ENCODE data around the gene CFB. TPM values are rescaled to one million over a fixed set of nuclear protein-coding genes. Genes with fewer than 3 reads are reported as not detected.

The CFB gene
- total and polyA plus RNA-seq, 2 of the 13 experiments (the other 11 are each of a cell fraction or from before 2014, with no cell fraction given), result 171 to 513 TPM

- TF ChIP-seq, protein P1, sequence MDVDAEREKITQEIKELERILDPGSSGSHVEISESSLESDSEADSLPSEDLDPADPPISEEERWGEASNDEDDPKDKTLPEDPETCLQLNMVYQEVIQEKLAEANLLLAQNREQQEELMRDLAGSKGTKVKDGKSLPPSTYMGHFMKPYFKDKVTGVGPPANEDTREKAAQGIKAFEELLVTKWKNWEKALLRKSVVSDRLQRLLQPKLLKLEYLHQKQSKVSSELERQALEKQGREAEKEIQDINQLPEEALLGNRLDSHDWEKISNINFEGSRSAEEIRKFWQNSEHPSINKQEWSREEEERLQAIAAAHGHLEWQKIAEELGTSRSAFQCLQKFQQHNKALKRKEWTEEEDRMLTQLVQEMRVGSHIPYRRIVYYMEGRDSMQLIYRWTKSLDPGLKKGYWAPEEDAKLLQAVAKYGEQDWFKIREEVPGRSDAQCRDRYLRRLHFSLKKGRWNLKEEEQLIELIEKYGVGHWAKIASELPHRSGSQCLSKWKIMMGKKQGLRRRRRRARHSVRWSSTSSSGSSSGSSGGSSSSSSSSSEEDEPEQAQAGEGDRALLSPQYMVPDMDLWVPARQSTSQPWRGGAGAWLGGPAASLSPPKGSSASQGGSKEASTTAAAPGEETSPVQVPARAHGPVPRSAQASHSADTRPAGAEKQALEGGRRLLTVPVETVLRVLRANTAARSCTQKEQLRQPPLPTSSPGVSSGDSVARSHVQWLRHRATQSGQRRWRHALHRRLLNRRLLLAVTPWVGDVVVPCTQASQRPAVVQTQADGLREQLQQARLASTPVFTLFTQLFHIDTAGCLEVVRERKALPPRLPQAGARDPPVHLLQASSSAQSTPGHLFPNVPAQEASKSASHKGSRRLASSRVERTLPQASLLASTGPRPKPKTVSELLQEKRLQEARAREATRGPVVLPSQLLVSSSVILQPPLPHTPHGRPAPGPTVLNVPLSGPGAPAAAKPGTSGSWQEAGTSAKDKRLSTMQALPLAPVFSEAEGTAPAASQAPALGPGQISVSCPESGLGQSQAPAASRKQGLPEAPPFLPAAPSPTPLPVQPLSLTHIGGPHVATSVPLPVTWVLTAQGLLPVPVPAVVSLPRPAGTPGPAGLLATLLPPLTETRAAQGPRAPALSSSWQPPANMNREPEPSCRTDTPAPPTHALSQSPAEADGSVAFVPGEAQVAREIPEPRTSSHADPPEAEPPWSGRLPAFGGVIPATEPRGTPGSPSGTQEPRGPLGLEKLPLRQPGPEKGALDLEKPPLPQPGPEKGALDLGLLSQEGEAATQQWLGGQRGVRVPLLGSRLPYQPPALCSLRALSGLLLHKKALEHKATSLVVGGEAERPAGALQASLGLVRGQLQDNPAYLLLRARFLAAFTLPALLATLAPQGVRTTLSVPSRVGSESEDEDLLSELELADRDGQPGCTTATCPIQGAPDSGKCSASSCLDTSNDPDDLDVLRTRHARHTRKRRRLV (CRISPR knock-in tag; IDR thresholded peaks at IDR 0.05), result no peak
- TF ChIP-seq, protein P2, sequence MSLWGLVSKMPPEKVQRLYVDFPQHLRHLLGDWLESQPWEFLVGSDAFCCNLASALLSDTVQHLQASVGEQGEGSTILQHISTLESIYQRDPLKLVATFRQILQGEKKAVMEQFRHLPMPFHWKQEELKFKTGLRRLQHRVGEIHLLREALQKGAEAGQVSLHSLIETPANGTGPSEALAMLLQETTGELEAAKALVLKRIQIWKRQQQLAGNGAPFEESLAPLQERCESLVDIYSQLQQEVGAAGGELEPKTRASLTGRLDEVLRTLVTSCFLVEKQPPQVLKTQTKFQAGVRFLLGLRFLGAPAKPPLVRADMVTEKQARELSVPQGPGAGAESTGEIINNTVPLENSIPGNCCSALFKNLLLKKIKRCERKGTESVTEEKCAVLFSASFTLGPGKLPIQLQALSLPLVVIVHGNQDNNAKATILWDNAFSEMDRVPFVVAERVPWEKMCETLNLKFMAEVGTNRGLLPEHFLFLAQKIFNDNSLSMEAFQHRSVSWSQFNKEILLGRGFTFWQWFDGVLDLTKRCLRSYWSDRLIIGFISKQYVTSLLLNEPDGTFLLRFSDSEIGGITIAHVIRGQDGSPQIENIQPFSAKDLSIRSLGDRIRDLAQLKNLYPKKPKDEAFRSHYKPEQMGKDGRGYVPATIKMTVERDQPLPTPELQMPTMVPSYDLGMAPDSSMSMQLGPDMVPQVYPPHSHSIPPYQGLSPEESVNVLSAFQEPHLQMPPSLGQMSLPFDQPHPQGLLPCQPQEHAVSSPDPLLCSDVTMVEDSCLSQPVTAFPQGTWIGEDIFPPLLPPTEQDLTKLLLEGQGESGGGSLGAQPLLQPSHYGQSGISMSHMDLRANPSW (CRISPR knock-in tag; IDR thresholded peaks at IDR 0.05; ENCODE audit: borderline replicate concordance), result no peak
- TF ChIP-seq ZNF160 (CRISPR knock-in tag; IDR thresholded peaks at IDR 0.05), result no peak
- TF ChIP-seq, protein P3, sequence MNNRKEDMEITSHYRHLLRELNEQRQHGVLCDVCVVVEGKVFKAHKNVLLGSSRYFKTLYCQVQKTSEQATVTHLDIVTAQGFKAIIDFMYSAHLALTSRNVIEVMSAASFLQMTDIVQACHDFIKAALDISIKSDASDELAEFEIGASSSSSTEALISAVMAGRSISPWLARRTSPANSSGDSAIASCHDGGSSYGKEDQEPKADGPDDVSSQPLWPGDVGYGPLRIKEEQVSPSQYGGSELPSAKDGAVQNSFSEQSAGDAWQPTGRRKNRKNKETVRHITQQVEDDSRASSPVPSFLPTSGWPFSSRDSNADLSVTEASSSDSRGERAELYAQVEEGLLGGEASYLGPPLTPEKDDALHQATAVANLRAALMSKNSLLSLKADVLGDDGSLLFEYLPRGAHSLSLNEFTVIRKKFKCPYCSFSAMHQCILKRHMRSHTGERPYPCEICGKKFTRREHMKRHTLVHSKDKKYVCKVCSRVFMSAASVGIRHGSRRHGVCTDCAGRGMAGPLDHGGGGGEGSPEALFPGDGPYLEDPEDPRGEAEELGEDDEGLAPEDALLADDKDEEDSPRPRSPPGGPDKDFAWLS (CRISPR knock-in tag; IDR thresholded peaks at IDR 0.05; ENCODE audit: borderline replicate concordance), result no peak
- TF ChIP-seq, protein P4, sequence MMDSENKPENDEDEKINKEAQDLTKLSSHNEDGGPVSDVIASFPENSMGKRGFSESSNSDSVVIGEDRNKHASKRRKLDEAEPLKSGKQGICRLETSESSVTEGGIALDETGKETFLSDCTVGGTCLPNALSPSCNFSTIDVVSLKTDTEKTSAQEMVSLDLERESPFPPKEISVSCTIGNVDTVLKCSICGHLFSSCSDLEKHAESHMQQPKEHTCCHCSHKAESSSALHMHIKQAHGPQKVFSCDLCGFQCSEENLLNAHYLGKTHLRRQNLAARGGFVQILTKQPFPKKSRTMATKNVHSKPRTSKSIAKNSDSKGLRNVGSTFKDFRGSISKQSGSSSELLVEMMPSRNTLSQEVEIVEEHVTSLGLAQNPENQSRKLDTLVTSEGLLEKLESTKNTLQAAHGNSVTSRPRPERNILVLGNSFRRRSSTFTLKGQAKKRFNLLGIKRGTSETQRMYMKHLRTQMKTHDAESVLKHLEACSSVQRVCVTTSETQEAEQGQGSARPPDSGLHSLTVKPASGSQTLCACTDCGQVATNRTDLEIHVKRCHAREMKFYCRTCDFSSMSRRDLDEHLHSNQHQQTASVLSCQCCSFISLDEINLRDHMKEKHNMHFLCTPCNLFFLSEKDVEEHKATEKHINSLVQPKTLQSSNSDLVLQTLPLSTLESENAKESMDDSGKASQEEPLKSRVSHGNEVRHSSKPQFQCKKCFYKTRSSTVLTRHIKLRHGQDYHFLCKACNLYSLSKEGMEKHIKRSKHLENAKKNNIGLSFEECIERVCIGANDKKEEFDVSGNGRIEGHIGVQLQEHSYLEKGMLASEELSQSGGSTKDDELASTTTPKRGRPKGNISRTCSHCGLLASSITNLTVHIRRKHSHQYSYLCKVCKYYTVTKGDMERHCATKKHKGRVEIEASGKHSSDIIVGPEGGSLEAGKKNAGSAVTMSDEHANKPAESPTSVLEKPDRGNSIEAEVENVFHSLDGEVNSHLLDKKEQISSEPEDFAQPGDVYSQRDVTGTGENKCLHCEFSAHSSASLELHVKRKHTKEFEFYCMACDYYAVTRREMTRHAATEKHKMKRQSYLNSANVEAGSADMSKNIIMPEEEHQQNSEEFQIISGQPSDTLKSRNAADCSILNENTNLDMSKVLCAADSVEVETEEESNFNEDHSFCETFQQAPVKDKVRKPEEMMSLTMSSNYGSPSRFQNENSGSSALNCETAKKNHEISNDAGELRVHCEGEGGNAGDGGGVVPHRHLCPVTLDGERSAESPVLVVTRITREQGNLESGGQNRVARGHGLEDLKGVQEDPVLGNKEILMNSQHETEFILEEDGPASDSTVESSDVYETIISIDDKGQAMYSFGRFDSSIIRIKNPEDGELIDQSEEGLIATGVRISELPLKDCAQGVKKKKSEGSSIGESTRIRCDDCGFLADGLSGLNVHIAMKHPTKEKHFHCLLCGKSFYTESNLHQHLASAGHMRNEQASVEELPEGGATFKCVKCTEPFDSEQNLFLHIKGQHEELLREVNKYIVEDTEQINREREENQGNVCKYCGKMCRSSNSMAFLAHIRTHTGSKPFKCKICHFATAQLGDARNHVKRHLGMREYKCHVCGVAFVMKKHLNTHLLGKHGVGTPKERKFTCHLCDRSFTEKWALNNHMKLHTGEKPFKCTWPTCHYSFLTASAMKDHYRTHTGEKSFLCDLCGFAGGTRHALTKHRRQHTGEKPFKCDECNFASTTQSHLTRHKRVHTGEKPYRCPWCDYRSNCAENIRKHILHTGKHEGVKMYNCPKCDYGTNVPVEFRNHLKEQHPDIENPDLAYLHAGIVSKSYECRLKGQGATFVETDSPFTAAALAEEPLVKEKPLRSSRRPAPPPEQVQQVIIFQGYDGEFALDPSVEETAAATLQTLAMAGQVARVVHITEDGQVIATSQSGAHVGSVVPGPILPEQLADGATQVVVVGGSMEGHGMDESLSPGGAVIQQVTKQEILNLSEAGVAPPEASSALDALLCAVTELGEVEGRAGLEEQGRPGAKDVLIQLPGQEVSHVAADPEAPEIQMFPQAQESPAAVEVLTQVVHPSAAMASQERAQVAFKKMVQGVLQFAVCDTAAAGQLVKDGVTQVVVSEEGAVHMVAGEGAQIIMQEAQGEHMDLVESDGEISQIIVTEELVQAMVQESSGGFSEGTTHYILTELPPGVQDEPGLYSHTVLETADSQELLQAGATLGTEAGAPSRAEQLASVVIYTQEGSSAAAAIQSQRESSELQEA (CRISPR knock-in tag; IDR thresholded peaks at IDR 0.05; ENCODE audit: not compliant biosample characterization), result no peak
- peak; percentile 88 to 92 for TF ChIP-seq MAFK (conservative IDR thresholded peaks at IDR 0.05 in 1 of 2, IDR thresholded peaks at IDR 0.05 in 1 of 2; ENCODE audit: low read length in 2 of 2)
- no peak for TF ChIP-seq ZMYM3 (CRISPR knock-in tag; IDR thresholded peaks at IDR 0.05)
- TF ChIP-seq STAG1 (CRISPR knock-in tag; IDR thresholded peaks at IDR 0.05), result no peak
- TF ChIP-seq, protein P5, sequence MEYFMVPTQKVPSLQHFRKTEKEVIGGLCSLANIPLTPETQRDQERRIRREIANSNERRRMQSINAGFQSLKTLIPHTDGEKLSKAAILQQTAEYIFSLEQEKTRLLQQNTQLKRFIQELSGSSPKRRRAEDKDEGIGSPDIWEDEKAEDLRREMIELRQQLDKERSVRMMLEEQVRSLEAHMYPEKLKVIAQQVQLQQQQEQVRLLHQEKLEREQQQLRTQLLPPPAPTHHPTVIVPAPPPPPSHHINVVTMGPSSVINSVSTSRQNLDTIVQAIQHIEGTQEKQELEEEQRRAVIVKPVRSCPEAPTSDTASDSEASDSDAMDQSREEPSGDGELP (IDR thresholded peaks at IDR 0.05; ENCODE audit: borderline replicate concordance, low read depth), result no peak
Observed at GRCh38 chr6:31949926-31950548, 4.1 kb downstream of the CFB start (continued).
